ENCODE data around the gene CNIH2.
"Not testable (repeated sequence)": the region's sequence is repeated elsewhere in the genome, so short reads cannot be mapped to it uniquely, and the experiment has no call there.

The CNIH2 gene

GRCh38 chr11:66292543-66293332, 14.8 kb downstream of the CNIH2 start:
- DNase-seq: no peak

DNA sequence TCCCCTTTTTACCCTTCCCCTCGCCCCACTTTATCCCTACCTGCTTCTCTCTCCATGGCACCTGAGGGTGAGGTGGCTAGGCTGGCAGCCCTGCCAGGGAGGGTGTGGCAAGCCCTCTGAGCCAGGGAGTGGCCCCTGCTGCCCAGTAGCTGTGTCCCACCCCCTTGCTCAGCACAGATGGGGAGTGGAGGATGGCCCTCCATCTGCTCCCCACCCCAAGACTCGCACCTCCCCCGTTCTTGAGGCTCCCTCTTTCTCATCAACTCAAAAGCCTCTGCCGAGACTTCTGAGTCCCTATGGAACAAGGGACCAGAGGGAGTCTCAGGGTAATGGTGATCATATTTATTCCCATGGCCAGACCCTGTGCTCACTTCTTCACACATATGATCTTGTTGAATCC, 15.4 kb downstream of the CNIH2 start:
- DNase-seq: no peak

DNA sequence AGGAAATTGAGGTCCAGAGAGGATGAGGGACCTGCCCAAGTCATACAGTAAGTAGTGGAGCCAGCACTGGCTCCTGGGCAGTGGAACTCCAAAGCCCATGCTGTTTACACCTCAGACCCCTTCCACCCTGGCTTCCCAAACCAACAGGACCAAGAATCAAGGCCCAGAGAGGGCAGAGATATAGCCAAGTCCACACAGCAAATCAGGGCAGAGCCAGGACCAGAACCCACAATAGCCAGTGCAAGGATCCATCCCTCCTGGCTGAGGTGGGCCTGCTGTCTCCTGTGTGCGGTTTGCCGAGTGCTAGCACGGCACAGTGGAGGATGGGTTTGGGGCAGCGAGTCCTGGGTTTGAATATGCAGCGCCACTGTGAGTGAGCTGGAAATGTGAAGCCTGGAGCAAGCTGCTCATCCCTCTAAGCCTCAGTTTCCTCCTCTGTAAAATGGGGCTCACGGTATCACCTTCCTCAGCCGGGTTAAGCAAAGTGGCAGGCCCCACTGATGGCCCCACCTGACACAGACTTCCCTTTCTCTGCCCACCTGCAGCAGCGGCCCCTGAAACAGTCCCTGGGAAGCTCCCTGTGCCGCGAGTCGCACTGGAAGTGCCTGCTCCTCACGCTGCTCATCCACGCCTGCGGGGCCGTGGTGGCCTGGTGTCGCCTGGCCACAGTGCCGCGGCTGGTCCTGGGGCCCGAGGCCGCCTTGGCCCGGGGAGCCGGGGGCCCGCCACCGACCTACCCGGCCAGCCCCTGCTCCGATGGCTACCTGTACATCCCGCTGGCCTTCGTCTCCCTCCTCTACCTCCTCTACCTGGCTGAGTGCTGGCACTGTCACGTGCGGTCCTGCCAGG, 16.0 kb downstream of the CNIH2 start:
- DNase-seq: no peak

- no peak for DNase-seq
Measured at GRCh38 chr11:66294626-66295620, 16.9 kb downstream of the CNIH2 start.

DNA sequence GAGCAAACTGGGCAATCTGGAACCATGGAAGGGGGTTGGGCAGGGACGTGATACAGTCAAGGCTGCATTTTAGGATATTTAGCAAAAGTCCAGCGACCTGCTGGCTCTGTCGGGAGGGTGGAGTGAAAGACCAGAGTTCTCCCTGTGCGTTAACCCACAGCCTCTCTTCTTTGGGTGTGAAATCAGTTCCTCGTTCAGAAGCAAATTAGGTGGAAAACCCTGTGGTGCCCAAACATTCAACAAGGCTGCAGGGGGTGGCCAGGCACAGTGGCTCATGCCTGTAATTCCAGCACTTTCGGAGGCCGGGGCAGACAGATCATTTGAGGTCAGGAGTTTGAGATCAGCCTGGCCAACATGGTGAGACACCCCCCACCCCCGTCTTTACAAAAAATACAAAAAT, 19.6 kb downstream of the CNIH2 start:
- DNase-seq: no peak

- no peak for DNase-seq
Measured at GRCh38 chr11:66299186-66299585, 21.2 kb downstream of the CNIH2 start.

DNA sequence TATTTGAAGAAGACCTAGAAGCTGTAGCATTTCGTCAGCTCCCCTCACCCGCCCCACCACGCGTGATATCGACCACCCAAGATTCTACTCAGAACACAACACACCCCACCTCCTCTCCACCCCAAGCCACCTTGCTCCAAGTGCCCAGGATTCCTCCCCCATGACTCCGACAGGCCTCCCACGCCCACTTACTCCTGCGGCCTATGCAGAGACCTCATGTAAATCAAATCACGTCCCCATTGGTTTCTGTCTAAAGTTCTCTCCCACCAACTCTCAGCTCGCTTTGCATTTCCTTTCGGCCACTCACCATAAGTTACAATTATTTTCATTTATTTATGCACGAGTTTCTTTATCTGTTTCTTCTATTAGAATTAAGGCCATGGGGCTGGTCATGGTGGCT, 24.7 kb downstream of the CNIH2 start:
- no peak for DNase-seq

DNA sequence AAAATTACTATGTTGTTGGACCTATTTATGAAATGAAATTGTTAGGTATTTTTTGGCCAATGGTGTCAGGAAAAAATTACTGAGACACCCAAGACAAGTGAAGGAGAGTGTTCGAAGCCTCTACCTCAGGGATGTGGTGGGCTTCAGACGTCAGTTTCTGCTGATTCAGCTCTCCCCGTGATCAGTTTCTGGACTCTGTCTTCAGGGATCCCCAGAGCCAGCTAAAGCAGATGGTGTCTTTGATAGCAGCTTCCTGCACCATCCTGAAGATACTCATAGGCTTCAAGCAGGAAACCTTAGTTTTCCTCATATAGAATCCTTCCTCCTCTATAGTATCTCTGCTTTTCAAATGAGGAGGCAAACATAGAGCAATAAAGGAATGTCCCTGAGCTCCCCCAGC, 31.5 kb downstream of the CNIH2 start:
- DNase-seq: no peak

GRCh38 chr11:66310324-66310723, 32.3 kb downstream of the CNIH2 start:
- no peak for DNase-seq

GRCh38 chr11:66310803-66311440, 32.9 kb downstream of the CNIH2 start:
- DNase-seq: not testable (repeated sequence)

DNA sequence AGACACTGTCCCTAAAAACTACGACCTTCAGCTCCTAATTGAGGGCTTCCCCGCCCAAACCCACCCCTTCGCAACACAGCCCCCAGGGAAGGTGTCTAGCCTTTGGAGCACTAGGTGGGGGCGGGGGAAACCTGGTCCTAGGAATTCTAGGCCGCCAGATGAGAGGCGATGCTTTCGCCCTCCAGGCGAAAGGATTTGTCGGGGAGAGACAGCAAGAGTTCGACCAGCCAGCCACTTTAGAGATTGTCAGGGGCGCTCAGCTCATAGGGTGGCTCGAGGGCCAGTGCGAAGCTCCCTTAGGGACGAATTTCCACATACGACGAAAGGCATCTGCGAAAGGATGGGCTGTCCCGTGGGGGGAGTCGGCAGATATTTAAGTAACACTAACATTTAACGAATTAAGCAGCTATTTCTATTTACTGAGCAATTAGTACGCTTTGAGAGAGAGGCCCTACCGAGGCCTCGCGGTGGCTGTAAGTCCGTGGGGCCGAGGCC, 33.5 kb downstream of the CNIH2 start:
- no peak for DNase-seq

- DNase-seq: peak; percentile 91
Measured at GRCh38 chr11:66311965-66312548, 34.1 kb downstream of the CNIH2 start.

DNA sequence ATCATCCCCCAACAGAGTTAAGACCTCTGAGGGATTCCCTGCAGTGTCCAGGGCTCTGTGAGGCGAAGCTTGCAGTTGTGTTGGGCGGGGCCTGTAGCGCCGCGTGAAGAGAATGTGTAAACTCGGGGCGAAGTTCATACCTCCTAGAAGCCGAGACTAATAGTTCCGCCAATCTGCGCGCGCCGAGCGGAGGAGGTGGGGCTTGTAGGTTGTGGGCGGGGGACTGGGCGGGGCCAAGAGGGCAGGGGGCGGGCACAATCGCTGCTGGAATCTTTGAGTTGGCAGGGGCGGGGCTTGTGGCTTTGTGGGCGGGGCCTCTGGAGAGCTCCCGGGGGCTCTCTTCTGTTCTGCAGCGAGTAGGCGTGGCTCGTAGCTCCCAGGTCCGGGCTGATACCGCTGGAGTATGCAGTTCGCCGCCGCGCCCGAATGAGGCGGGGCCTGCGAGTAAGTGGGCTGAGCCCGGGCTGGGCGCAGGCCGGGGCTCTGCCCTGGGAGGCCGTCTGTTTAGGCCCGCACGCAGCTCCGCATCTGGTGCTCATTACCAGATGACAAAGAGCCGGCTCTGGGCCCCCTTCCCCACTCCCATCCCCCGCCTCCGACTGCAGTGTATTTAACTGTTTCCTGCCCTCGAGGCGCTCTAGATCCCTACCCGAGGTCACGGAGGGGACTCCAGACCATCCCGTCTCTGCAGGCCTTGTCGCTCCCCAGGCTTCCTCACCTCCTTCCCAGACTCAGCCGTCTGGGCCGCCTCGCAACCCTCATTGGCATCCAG, 34.8 kb downstream of the CNIH2 start:
- peak; percentile 87 for DNase-seq

DNA sequence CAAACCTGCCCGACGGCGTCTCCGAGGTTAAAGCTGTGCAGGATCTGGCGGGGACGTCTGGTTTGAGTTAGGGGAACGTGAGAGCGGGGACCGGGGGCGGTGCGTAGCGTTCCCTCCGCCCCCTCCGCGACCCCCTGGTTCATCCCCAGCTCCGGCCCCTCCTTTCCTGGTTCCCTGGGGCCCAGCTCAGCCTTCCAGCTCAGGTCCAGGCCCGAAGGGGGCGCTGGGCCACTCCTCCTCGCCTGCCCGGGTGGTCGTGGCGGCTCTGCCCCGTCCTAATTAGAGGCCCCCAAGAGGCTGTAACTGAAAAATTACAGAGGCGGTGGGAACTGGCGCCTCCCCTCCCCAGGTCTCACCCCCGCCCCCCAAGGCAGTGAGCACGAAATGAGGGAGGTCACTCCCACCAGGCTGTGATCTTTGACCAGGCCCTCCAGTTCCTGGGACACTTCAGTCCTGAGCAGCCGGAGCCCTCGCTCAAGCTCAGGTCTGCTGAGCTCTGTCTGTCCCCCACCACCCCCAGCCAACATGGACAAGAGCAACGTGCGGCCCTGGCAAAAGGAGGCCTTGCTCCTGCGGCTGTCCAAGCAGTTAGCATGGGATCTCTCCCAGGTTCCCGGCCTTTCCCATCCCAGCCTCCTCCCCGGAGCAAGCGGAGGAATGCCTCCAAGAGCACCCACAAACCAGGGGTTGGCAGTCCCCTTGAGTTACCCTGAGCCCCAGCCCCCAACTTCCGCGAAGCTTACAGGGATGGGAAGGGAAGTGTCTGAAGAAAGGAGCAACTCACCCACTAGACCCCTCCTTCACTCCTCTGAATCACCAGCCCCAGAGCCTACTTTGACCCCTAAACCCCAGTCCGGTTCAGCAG, 35.6 kb downstream of the CNIH2 start:
- DNase-seq: no peak

DNA sequence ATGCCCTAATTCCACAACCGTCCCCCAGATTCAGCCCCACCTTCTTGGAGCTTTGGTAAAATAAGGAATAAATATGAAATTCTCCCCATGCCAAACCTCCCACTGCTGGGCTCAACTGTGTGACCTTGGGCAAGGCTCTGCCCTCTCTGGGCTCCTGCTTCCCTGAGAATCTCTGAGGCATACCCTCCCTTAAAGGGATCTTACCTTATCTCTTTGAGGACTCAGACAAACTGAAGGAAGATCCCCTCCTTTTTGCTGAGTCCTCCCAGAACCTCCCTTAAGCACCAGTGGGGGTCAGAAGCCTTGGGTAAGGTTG, 36.2 kb downstream of the CNIH2 start:
- DNase-seq: no peak

- no peak for DNase-seq
Measured at GRCh38 chr11:66314561-66315497, 36.9 kb downstream of the CNIH2 start.

- DNase-seq: no peak
Measured at GRCh38 chr11:66315498-66315885, 37.5 kb downstream of the CNIH2 start.

DNA sequence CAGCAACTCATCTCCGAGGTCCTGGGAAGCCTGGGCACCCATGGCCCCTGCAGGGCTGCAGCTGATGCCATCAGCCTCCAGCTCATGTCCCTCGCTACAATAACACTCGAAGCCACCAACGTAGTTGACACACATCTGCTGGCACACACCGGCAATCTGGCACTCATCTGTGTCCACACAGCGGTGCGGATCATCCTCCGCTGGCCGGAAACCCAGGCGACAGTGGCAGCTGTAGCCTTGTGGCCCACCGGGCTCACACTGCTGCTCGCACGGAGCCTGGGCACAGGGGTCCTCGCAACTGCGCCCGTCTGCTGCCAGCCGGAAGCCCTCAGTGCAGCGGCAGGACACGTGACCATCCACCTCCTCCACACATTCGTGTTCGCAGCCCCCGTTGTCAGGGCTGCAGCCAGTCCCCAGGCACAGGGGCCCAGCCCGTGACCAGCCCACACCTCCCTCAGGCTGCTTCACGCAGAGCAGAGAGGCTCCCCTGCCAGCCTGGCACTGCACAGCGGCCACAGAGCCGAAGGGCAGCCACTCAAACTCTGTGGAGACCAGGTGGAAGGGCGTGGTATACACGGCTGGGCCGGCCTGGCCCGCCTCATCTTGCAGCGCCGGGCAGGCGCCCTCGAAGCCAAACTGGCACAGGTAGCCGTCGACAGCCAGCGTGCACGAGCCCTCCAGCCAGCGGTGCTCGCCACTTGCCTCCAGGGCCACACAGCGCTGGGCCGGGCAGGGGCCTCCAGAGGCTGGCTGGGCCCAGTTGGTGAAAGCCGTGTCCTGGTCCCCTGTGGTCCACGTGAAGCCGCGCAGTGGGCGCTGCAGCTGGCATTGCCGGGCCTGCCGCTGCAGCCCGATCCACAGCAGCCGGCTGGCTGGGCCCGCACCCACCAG, 38.2 kb downstream of the CNIH2 start:
- DNase-seq: no peak

All from activated CD4-positive, CD25-positive, alpha-beta regulatory T cell treated with anti-CD3 and anti-CD28 coated beads, Interleukin-2, amount 50 U/mL, for 72 hours (primary cell).